ENCODE measurements around the gene PWWP2B.

PWWP2B gene

DNA sequence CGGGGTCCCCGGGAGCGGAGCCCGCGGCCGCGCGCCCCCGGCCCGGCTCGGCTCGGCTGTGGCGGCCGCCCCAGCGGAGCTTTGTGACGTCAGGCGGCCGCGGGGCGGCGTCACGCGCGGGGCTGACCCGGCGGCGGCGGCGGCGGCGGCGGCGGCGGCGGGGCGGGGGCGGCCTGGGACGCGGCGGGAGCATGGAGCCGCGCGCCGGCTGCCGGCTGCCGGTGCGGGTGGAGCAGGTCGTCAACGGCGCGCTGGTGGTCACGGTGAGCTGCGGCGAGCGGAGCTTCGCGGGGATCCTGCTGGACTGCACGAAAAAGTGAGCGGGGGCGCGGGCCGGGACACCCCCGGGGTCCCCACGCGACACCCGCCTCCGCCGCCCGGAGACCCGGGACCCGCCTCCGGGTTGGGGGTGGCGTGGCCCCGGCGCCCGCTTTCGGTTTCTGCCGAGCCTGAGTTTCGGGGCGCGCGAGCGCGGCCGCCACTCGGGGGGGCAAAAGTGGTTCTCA is at the start of gene PWWP2B:
TSS of gene PWWP2B (plus strand) at position 165 of the 506 bp plus-strand sequence. CDS start at position 192, 27 bp downstream.
- peak; percentile 33 for DNase-seq

DNA sequence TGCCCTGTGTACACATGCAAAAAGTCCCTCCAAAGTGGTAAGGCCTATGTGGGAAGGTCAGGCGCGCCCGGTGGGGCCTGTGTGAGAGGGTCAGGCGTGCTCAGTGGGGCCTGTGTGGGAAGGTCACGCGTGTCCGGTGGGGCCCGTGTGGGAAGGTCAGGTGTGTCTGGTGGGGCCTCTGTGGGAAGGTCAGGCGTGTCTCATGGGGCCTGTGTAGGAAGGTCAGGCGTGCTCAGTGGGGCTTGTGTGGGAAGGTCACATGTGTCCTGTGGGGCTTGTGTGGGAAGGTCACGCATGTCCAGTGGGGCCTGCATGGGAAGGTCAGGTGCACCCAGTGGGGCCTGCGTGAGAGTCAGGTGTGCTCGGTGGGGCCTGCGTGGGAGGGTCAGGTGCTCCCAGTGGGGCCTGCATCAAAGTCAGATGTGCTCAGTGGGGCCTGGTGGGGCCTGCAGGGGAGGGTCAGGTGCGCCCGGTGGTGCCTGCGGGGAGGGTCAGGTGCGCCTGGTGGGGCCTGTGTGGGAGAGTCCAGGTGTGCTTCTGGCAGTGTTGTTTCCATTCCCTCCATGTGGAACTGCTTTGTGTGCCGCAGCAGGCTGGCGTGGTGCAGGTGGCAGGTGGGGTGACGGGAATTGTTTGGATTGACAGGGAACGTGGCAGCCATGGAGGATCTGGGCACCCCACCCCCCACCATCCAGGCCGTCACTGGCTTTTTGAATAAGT is 49.6 kb upstream of the PWWP2B start:
- DNase-seq, result no peak

DNA sequence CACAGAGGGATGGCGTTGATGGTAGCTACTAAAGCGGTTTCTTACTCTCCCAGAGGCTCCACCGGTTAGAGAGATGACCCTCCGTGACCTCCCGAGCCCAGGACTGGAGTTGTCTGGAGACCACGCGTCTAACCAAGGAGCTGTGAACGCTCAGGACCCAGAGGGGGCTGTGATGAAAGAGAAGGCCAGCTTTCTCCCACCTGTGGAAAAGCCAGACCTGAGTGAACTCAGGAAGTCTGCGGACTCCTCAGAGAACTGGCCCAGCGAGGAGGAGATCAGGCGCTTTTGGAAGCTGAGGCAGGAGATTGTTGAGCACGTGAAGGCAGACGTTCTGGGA is 49.1 kb upstream of the PWWP2B start:
- no peak for DNase-seq

DNA sequence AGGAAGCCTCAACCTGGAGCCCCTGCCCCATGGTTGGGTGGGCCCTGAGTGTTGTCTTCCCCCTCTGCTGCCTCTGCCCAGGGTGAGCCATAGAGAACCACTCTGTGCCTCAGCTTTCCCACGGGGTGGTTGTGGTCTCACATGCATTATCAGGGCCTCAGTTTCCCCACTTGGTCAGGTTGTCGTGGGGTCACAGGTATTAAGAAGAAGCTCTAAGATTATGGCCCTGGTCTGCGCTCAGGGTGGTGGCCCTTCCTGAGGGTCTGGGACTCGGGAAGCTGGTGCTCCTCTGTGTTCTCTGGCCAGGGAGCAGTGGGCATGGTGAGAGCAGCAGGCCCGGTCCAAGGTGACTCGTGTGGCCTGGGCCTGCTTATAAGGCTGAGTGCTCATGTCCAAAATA is 47.2 kb upstream of the PWWP2B start:
- DNase-seq, result no peak

DNA sequence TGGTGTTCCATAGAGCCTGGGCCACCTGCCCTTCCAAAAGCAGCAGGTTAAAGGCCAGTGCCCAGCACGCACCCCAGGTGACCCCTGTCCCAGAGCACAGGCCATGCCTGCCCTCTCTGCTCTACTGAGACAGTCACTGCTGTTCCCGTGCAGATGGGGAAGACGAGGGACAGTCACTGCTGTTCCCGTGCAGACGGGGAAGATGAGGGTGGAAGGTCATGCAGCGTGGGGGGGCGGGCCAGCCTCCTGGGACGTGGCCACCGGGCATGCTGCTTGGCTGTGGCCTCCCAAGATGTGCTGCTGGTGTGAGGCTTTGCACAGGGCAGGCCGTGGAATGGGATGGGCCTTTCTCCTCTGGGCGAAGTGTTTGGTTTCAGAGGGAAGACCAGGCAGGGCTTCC is 46.6 kb upstream of the PWWP2B start:
- DNase-seq, result no peak

DNA sequence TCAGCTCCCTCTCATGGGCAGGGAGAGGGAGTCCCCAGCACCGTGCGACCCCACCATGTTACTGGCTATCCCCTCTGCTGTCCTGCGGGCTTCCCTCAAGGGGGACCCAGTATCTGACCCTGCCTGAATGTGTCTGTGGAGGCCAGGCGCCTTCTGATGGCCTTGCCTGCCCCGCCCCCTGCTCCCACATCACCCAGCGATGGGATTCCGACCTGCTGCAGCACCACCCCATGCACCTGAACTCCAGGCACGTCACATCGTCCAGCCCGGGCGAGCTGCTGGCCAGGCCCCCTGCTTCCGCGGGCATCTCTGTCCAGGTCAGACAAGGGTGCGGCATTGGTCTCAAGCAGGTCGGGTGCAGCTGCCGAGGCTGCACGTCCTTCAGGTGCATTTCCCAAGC is 46.1 kb upstream of the PWWP2B start:
- DNase-seq, result no peak

DNA sequence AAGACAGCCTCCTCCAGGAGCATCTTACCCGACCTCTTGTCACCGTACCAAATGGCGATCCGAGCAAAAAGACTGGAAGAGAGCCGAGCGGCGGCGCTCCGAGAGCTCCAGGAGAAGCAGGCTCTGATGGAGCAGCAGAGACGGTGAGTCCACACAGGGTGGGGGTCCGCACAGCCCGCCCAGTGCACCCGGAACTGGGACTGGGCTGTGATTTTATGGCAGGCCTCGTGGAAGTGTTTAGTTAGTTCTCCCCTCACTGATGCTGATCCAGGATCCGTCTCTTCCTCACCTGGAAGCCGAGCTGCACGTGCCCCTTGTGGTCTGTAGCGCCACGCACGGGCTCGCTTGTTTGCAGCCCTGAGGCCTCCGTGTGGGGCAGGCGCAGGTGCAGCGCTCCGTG is 45.4 kb upstream of the PWWP2B start:
- peak; percentile 22 for DNase-seq

DNA sequence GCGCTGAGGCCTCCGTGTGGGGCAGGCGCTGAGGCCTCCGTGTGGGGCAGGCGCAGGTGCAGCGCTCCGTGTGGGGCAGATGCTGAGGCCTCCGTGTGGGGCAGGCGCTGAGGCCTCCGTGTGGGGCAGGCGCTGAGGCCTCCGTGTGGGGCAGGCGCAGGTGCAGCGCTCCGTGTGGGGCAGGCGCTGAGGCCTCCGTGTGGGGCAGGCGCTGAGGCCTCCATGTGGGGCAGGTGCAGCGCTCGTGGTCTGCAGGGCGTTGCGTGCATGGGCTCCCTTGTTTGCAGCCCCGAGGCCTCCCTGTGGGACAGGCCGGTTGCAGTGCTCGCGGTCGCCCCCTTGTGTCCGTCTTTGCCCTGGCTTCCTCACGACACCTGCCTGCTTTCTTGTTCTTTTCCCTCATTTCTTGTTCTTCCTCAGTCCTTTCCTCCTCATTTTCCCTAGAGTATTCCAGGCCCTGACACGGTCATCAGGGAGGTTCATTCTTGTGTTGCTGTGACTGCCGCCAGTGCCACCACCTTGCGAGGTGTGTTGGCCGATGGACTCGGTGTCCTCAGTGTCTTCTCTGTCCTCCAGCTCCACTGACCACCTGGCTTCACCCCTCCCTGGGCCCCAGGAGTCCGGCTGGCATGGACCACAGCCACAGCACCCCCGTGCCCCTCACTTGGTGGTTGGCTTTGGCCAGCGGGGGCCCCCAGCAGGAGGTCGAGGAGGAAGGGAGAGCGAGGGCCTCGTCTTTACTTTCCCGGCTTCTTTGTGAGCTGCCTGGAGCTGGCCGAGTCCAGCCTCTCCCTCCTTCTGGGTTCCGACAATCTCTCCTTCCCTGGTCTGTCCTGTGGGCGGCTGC is 44.3 kb upstream of the PWWP2B start:
- DNase-seq, result peak; percentile 47

DNA sequence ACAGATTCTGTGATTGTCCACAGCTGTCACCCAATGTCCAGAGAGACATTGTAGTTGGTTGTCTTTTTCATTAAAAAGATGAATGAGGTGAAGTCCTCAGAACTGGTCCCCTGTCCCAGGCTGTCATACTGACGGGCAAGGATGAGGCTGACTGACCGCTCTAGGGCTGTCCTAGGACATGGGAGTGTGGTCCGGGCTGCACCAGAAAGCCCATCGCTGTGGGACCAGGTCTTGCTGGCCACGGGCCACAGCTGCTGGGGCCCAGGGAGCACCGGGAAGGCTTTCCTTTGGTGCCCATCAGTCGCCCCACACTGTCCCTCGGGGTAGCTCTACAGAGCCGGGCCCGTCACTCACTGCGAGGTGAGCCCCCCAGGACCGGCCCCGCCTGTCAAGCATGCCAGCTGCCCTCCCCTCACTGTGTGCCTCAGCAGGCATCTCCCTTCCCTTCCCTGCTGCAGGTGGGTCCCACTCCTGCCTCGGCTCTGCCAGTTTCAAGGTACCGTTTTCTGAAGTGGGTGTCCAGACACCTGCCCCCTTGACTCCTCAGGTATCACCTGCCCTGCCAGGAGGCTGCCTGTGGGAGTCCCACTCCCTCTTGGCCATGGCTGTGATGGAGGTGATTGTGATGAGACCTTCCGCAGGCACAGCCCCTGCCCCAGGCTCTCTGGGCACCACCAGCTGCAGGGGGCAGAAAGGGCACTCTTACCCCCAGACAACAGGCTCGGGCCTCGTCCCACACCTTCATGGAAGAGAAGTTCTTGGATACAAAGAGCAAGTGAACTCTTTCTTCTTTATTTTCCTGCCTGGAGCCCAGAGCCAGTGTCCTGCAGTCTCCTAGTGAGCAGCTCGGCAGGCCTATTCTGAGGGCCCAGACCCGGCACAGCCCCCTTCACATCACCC is 43.3 kb upstream of the PWWP2B start:
- DNase-seq, result no peak

DNA sequence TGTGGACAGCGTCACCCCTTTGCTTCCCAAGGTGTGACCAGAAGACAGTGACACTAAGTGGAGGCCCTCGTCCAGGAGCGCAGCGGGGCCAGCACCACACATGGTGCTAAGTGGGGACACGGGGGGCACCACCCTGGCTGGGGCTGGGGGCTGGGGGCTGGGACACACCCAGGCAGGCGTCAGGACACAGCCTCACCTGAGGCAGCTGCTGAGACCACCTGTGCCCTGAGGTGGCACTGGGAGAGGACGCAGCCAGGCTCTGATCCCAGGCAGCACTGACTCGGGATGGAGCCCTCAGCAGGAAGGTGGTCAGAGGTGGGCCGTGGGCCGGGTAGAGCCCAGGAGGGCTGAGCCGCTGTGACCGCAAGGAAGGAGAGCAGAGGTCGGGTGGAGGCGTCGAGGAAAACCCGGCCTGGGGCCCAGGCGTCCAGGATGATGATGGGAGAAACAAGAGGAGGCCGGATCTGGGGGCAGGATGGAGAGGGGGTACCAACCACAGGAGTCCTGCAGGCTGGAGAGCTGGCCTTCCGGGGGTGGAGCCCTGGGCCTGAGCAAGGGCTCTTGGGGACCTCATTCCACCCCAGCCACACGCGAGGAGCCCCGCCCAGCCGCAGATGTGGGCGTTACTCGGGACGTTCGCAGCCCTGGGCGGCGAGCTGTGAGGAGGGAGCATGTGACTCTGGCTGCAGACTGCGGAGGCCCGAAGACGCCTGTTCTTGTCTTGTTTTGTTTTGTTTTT is 42.5 kb upstream of the PWWP2B start:
- DNase-seq, result no peak

DNA sequence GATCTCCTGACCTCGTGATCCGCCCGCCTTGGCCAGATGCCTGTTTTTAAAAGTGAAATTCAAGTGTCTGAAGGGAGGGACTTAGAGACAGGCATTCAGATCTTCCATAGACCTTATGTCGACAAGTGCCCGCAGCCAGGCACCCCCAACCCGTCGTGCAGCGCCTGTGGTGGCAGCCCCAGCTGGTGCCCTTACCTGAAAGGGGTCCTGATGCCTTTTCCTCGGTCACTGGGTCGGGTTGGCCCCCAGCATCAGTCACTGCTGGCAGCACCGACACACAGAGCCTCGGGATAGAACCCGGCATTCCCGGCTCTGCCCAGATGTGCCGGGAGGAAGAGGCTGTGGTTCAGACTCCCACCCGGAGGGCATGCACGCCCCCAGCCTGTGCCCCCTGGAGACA is 41.7 kb upstream of the PWWP2B start:
- DNase-seq, result no peak

DNA sequence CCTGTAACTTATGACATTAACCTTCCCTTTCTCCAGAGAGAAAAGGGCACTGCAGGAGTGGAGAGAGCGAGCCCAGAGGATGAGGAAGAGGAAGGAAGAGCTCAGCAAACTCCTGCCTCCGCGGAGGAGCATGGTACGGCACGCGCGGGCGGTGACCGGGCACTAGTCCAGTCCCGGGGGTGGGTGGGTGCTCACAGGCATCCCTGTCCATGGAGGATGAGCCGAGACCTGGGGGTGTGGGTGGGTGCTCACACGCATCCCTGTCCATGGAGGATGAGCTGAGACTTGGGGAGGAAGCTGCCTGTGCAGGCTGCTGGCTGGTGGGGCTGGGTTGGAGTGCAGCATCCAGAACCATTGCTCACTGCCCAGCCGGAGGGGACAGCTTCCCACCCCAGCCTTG is 41.2 kb upstream of the PWWP2B start:
- DNase-seq, result no peak

DNA sequence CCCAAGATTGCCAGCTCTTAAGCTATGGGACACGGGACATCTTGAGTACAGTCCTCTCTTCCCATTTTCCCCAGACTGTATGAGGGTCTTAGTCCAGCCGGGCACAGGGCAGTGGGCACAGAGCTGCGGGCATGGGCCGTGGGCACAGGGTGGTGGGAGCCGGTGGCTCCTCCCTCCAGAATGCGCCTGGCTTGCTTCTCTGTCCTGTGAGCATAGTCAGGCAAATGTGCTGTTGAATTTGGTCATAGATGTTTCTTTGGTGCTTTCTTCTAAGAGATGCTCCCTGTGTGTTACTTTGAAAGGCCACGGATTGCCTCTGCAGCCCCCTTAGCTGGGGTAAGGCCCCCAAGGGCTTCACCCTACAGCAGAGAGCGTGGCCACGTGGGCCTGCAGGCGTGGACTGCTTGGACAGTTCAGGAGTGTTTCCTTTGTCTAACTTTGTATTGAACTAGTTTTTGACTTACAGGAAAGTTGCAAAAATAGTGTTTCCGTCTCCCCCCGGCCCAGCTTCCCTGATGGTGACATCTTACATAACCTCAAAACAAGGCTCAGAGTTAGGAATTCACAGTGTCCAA is 40.3 kb upstream of the PWWP2B start:
- DNase-seq, result no peak

DNA sequence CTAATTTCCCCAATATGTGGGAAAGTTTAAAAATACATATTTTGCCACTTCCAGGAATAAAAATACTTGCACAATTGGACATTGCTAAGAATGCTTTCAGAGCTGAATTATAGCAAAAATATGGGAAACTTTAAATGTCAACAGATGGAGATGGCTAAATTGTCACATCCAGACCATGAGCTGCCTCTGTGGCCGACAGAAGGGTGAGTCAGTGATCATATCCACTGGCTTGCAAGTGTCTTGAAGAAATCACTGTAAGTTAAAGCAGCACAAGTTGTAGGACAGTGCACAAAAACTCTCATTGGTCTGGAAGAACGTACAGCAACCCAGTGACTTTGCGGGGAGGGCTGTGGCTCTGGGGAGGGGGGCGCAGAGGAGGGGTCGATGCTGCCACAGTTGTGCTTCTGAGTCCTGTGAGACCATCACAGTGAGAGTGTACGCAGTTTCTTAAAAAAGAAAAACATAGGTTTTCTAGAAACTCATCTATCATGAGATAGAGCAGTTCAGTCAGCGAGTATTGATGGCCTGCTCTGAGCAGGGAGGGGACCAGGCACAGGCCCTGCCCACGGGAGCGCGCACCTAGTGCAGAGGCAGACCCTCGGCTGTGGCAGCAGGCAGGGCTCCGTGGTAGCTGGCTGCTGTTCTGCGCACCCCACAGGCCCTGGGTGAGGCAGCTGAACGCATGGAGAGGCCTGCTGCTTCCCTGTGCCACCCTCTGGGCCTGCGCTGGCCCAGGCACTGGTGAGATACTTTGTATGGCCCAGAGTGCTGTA is 39.5 kb upstream of the PWWP2B start:
- DNase-seq, result no peak

DNA sequence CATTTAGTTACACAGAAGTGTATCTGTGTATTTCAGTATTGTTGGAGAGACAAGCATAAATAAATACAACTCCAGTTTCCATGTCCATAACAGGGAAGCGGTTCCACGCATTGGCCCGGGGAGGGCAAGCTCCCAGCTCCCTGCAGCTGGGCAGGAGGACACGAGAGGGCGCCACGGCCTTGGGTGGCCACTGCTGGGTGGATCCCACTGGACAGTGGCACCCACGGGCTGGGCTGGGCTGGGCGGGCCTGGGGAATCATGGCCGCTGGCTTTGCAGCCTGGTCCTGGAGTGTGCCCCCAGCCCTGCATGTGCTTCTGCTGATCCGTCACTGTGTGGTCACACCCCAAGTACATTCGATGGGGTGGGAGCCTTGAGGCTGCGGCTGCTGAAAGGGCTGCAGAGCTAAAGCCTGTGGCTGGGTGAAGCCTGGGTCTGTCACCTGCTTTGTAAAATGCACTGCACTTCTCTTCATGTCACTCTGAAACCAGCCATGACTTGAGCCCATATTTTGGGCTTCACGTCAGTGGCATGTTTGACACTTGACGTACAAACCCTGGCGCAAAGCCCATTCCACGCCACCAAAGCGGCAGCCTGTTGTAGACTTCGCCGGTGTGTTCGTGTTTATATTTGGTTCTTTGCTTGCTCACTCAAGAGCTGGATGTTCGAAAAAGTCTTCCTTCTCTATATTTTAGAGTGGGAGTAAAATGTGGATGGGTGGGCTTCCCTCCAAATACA is 37.5 kb upstream of the PWWP2B start:
- DNase-seq, result no peak

DNA sequence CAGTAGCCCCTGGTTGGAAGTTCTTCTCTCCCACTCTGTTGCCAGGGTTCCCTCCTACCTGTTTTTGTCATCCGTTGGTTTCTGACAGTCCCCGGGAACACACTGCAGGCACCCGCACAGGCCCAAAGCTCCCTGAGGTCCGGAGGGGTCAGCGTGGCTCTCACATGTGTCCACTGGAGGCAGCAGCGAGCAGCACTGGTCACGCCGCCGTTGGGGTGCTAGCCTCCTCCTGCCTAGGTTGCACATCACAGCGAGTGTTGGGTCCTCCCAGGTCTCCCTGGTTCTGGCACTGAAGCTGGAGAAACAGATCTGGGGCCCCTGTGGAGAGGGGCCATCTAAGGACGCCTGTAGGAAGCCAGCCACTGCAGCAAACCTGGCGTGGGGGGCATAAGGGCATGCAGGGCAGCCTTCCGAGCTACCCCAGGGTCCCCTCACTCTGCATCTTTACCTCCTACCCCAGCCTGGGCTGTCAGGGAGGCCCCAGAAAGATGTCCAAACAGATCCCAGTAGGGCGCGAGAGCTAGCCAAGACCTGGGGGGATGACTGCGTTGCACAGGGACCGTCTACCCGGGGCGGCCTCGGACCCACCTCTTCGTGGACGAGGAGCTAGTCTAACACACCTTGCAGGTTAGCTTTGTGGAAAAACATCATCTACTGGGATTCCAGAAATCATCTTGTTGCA is 36.1 kb upstream of the PWWP2B start:
- peak; percentile 21 for DNase-seq

DNA sequence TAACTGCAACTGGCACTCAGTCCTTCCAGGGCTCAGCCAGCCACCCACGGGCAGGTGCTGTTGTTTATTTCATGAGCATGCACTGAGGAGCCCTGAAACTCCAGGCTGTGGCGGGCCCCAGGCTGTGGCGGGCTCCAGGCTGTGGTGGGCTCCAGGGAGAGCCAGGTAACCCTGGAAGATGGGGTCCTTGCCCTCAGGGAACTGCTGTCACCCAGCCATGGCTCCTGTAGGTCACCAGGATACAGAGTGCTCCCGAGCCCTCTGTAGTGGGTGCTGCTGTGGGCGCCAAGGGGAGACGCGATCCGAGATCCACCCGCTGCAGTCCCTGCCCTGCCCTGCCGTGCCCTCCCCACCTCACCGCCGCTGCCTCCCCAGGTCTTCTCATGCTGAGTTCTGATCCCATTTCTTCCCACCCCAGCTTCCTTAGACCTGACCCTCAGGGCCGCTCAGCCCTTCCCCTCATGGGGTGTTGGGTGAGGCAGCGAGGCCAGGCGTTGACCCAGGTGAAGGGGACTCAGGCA is 35.4 kb upstream of the PWWP2B start:
- no peak for DNase-seq

DNA sequence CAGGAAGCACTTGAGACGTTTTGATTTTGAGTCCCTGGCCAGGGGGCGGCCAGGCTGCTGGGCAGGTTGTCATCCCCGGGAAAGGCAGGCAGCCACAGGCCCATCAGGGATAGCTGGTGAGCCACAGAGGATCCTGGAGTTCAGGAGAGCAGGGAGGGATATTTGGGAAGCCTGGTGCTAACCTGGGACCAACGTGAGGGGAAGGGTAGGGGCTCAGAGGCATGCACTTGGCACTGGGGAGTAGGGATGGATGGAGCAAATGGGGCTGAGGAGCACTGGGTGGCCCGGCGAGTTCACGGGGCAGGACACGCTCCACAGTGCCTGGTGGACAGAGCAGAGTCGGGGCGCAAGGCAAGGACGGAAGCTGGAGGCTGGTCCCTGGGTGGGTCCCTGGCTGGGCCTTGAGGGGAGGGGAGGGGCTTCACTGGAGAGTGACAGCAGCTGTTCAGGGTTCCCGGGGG is 34.8 kb upstream of the PWWP2B start:
- DNase-seq, result no peak

DNA sequence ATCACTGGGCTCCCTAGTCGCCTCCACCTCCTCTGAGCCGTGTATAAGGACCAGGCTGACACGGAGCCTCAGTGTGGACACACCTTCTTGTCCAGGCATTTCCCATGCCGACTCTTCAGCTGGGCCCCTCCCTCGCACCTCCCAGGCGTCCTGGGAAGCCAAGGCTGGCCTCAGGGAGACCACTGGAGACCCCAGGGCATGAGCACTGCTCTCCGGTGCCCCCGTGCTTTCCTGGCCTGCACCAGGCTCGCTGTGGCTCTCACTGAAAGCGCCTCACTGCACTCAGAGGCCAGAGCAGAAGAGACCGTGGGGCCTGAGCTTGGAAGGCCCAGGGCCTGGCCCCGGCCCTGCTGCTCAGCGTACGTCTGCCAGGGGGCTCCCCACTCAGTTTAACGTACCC is 33.6 kb upstream of the PWWP2B start:
- DNase-seq, result no peak

Data from RPMI8226 (cell line).